Stimulated activated effector memory CD8-positive, alpha-beta T cell treated with anti-CD3 and anti-CD28 coated beads, Interleukin-12 subunit alpha, Interleukin-12 subunit beta, amount 100 ng/mL, for 72 hours (primary cell): ENCODE measurements around the gene TECPR1.

Source experiments
- ATAC-seq: fragments of 150-1000 bp; cut with Tn5 transposase; 2 replicates; pipeline ENCODE4 v1.10.0; 2021
- DNase-seq, 2 donors: peaks; one replicate each; pipeline ENCODE4 v3.0.0; 2021 to 2022; ENCODE audit warnings: low spot score in 2 of 2
- H3K27ac Mint-ChIP-seq: one replicate; pipeline ENCODE4 v1.8.0; 2022; ENCODE audit warnings: mild to moderate bottlenecking, mixed read lengths
- H3K36me3 Mint-ChIP-seq: one replicate; pipeline ENCODE4 v1.8.0; 2022; ENCODE audit warnings: mild to moderate bottlenecking, mixed read lengths
- H3K4me1 Mint-ChIP-seq: one replicate; pipeline ENCODE4 v1.8.0; 2022; ENCODE audit warnings: mixed read lengths
- H3K4me3 Mint-ChIP-seq: one replicate; pipeline ENCODE4 v1.8.0; 2022; ENCODE audit warnings: mild to moderate bottlenecking, mixed read lengths
- H3K9me3 Mint-ChIP-seq: one replicate; pipeline ENCODE4 v1.8.0; 2022; ENCODE audit warnings: mixed read lengths

Gene TECPR1

DNA sequence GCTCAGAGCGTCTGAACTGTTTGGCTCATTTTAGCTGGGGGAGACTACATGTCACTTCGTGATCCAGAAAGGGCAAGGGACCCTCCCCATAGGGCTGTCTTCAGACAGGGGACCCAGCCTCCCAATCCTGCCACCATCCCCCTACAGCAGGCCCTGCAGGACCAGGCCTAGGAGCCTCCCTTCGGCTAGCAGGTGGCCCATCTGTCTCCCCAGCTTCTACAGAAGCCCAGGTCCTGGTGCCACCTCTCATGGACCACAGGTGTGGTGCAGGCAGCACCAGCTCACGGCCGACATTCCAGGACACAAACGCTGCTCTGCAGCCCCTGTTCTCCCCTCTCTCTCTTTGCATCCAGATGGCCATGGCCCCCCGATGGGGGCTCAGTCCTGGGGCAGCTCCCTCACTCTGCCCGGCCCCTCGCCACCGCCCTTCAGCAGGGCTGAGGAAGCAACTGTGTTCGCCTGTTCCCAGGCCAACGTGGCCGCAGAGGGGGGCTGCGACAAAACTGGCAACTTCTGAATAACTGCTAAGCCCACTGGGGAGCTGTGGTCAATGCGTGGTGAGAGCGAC, 10.3 kb downstream of the TECPR1 start:
- Mint-ChIP-seq H3K9me3 (no peaks in the 10 kb centered on the region), H3K36me3 (peaks cover 54% of the 10 kb centered on the region), H3K27ac (peak overlapping the region; percentile 61), H3K4me1 (peaks cover 6% of the 10 kb centered on the region), H3K4me3 (no peak overlapping the region)
- DNase-seq (no peak), ATAC-seq (no peak)

DNA sequence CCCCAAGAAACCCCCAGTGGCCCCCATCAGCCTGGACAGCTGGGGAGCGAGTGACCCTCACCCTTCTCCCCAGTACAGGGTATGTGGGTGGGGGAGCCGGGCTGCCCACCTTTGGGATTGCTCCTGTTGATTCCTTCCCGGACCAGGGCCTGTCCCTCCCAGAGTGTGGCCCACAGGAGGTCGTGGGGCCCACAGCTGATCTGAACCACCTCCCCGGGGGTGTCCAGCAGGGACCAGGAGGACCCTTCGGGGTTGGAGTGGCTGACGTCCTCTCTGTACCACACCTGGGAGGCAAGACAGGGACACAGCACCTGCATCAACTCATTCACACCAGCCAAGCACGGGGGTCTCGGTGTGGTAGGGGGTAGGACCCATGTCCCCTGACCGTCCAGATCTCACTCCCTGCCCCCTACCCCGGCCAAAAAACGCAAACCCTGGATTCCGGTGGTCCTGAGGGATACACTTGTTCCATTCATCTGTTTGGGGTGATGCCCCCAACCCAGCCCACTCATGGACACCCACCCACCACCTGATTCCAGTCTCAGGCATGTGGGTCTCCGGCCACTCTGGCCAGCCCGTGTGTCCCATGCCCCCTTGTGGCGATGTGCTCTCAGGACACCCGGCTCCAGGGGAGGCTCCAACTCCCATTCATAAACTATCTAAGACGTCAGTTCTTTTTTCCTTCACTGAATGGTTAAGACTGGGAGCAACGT, 10.9 kb downstream of the TECPR1 start:
- Mint-ChIP-seq H3K27ac (peak overlapping the region; percentile 61), H3K9me3 (no peaks in the 10 kb centered on the region), H3K36me3 (peaks cover 54% of the 10 kb centered on the region), H3K4me3 (no peak overlapping the region), H3K4me1 (peaks cover 6% of the 10 kb centered on the region)
- DNase-seq, result no peak
- no peak for ATAC-seq

DNA sequence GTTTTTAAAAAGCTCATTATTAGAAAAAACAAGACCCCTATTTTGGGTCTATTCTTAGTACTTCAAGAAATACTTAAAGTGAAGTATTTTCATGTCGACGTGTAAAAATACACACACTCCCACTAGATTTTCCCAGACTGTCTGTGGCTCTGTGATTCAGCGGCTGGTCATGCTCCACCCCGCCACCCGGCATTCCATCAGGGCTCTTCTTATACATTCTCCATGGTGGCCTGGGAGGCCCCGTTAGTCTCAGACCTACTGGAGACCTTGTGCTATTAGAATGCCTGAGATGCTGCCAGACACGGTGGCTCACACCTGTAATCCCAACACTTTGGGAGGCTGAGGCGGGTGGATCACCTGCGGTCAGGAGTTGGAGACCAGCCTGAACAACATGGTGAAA, 13.1 kb downstream of the TECPR1 start:
- Mint-ChIP-seq H3K4me1 (no peaks in the 10 kb centered on the region), H3K4me3 (no peak overlapping the region), H3K9me3 (no peaks in the 10 kb centered on the region), H3K36me3 (peaks cover 54% of the 10 kb centered on the region), H3K27ac (no peak overlapping the region)
- no peak for ATAC-seq
- no peak for DNase-seq

DNA sequence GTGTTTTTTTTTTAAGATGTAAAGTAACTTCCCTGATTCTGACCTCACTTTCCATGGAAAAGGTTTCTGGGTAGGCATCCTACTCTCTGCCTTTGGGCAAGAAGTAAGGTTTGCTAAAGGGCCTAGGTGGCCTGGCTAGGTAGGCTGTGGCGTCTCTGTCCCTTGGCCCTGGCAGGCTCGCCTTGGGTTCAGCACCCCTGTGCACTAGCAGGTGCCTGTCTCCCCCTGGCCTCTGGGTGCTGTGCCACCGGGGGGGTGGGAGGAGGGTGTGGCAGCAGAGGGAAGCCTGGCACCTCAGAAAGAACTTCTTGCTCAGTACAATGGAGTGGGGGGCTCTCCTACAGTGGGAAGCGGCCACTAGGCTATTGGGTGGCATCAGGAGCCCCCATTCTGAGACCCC, 14.0 kb downstream of the TECPR1 start:
- no peak for ATAC-seq
- Mint-ChIP-seq H3K36me3 (peaks cover 54% of the 10 kb centered on the region), H3K27ac (no peak overlapping the region), H3K4me3 (no peak overlapping the region), H3K9me3 (no peaks in the 10 kb centered on the region), H3K4me1 (no peaks in the 10 kb centered on the region)
- no peak for DNase-seq

DNA sequence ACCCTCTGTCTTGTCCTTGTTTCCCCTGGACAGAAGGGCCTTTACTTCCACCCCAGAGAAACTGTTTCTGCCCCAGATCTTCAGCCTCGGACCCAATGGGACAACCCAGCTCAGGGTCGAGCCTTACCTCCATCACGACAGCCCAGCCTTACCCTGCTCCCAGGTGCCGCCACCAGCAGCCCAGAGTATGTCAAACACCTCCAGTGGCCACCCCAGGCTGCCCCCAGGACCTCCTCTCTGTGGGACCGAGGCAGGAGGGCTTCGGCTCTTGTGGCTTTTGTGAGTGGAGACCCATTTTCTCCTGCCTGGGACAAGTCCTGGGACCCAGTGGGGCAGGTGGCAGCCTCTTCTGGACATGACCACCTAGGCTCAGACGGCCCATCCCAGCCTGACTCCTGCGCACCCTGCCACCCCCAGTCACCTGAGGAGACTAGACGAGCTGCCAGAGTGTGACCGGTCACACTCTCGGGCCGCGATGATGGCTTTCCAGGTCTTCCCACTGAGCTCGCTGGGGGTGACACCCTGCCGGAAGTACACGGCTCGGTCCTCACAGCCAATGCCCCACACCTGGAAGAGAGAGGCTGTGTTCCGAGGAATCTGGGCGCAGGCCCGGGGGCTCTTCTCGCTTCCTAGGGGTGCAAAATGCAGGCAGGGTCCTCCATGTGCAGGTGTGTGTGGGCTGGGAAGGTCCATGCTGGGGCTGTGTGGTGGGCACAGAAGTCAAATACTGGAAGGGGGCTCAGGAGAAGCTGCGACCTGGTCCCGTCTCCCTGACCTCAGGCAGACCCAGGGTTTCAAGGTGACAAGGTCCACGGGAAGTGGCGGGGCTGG, 15.5 kb downstream of the TECPR1 start:
- Mint-ChIP-seq H3K36me3 (peaks cover 52% of the 10 kb centered on the region), H3K9me3 (no peaks in the 10 kb centered on the region), H3K27ac (no peak overlapping the region), H3K4me3 (no peak overlapping the region), H3K4me1 (no peaks in the 10 kb centered on the region)
- ATAC-seq (no peak), DNase-seq (no peak)

DNA sequence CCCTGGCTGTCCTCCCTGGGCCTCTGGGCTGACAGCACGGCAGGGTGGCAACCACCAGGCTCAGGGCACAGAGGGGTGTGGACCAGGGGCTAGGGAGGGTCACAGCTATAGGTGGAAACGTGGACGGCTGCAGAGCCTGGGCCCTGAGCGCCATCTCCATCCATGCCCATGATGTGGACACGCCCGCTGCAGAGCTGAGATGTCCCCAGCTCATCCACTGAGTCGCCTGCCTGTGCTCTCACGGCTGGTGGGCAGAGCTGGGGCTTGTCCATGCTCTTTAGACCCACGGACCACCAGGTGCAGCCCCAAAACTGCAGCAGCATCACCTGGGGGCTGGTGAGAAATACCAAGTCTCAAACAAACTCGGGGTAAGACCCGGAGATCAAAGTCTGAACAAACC, 16.1 kb downstream of the TECPR1 start:
- Mint-ChIP-seq H3K4me1 (no peaks in the 10 kb centered on the region), H3K36me3 (peaks cover 45% of the 10 kb centered on the region), H3K27ac (no peak overlapping the region), H3K4me3 (no peak overlapping the region), H3K9me3 (no peaks in the 10 kb centered on the region)
- DNase-seq (no peak), ATAC-seq (no peak)

DNA sequence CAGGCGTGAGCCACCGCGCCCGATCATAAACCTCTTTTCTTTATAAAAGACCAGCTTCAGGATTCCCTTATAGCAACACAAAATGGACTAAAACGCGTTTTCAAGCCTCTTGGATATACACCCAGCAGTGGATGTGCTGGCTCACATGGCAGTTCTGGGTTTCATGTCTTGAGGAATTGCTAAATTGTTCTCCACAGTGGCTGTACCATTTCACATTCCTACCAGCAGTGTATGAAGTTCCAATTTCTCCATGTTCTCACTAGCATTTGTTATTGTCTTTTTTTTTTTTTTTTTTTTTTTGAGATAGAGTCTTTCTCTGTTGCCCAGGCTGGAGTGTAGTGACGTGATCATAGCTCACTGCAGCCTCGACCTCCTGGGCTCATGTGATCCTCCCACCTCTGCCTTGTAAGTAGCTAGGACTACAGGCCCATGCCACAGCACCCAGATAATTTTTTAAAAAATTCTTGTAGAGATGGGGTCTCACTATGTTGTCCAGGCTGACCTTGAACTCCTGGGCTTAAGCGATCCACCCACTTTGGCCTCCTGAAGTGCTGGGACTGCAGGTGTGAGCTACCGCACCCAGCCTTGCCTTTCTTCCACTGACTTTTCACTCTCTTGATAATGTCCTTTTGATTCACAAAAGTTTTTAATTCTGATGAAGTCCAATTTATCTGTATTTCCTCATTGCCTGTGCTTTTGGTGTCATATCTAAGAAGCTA, 17.4 kb downstream of the TECPR1 start:
- H3K9me3 Mint-ChIP-seq, result no peaks in the 10 kb centered on the region
- peaks cover 38% of the 10 kb centered on the region for H3K36me3 Mint-ChIP-seq
- no peak for ATAC-seq
- no peak for DNase-seq
- no peak overlapping the region for H3K27ac Mint-ChIP-seq
- no peaks in the 10 kb centered on the region for H3K4me1 Mint-ChIP-seq
- no peak overlapping the region for H3K4me3 Mint-ChIP-seq

DNA sequence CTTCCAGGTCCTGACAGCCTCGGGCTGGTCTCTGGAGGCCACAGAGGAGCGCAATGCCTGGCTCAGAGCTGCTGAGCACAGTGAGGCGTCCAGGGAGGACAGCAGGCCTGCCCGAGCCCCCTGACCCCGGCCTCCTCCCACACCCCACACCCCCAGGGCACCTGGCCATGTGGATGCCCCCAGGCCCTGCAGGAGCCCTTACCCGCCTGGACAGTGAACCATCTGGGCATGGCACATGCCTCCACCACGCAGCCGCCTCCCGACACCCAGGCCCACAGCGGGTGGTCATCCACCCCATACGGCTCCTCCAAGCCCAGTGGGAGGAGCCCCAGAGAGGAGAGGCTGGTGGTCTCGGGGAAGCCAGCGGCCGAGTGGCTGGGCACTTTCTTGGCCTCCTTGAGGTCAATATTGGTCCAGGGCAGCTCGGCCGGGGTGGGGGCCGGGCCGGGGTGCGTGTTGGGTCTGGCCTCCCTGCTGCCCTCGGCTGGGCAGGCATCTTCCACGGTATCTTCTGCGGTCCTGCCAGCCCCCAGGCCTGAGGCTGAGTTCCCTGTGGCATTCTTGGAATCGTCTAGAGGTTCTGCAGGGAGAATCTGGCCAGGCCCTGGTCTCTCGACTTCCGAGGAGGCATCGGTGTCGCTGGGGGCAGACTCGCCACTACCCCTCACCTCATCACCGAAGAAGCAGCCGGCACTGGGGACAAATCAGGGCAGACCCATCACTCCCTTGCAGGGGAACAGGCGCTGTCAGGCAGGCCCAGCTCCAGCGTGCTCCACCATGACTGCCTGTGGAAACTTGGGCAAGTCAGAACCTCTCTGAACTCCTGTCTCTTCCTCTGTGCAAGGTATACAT, 18.6 kb downstream of the TECPR1 start:
- Mint-ChIP-seq H3K36me3 (peaks cover 29% of the 10 kb centered on the region), H3K4me1 (no peaks in the 10 kb centered on the region), H3K4me3 (no peak overlapping the region), H3K27ac (no peak overlapping the region), H3K9me3 (no peaks in the 10 kb centered on the region)
- DNase-seq (no peak), ATAC-seq (no peak)

DNA sequence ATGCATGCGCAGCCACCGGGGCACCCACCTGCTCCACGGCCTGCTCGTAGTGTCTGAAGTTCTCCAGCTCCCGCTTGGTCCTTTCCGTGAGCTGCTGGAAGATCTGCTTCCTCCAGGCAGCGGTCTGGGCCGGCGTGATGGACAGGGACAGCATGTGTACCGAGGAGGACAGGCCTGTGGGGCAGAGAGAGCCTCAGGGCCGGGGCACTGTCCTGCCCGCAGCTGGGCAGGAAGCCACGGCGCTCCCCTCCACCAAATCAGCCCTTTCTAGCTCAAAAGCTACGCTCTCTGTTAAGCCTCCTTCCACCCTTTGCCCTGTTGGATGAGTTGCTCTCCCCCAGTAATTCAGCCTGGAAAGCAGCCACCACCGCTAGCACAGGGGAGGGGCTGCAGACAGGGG, 19.2 kb downstream of the TECPR1 start:
- Mint-ChIP-seq H3K4me3 (no peak overlapping the region), H3K27ac (no peak overlapping the region), H3K9me3 (no peaks in the 10 kb centered on the region), H3K4me1 (no peaks in the 10 kb centered on the region), H3K36me3 (peaks cover 25% of the 10 kb centered on the region)
- ATAC-seq (no peak), DNase-seq (no peak)

DNA sequence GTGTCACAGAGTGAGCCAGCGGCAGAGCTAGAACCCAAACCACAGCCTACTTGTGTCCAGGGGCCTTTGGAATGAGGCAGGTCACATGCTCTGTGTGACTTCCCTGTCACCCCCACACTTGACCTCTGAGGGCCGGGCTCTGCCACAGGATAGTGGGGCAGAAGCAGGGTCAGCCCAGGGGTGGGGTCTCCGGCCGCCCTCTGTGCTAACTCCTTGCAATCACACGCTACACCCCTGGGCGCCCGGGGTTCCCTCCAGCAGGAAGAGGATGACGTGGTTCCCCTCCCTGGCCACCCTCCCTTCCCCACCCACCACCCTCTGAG, 19.8 kb downstream of the TECPR1 start:
- no peak overlapping the region for H3K27ac Mint-ChIP-seq
- H3K9me3 Mint-ChIP-seq, result no peaks in the 10 kb centered on the region
- H3K4me1 Mint-ChIP-seq, result no peaks in the 10 kb centered on the region
- H3K36me3 Mint-ChIP-seq, result peaks cover 23% of the 10 kb centered on the region
- ATAC-seq (no peak), DNase-seq (no peak)
- H3K4me3 Mint-ChIP-seq, result no peak overlapping the region

DNA sequence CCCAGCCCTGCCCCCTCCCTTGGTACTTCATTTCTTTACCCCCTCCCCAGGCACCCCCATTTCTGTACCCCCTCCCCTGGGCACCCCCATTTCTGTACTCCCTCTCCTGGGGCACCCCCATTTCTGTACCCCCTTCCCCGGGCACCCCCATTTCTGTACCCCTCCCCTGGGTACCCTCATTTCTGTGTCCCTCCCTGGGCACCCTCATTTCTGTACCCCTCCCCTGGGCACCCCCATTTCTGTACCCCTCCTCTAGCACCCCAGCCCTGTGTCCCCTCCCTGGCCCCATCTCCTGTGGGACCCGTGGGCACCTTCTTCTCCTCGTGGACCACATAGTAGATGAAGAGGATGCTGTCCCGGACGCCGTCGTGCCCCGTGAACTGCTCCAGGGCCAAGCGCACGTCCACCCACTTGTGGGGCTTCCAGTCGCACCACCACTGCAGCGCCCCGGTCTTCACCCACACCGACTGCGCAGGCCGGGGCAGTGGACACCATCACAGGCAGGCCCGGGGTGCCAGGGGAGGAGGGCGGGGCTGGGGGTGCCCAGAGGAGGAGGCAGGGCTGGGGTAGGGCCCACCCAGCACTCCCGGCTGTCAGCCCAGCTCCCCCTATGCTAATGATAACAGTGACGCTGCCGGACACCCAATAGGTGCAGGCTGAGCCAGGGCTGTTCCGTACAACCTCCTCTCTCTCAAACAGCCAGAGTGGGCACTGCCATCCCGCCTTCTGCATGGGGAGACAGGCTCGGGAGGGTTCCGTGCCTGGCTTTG, 20.4 kb downstream of the TECPR1 start:
- Mint-ChIP-seq H3K27ac (no peak overlapping the region), H3K9me3 (no peaks in the 10 kb centered on the region), H3K4me3 (no peak overlapping the region), H3K36me3 (peaks cover 23% of the 10 kb centered on the region), H3K4me1 (no peaks in the 10 kb centered on the region)
- ATAC-seq (no peak), DNase-seq (no peak)

DNA sequence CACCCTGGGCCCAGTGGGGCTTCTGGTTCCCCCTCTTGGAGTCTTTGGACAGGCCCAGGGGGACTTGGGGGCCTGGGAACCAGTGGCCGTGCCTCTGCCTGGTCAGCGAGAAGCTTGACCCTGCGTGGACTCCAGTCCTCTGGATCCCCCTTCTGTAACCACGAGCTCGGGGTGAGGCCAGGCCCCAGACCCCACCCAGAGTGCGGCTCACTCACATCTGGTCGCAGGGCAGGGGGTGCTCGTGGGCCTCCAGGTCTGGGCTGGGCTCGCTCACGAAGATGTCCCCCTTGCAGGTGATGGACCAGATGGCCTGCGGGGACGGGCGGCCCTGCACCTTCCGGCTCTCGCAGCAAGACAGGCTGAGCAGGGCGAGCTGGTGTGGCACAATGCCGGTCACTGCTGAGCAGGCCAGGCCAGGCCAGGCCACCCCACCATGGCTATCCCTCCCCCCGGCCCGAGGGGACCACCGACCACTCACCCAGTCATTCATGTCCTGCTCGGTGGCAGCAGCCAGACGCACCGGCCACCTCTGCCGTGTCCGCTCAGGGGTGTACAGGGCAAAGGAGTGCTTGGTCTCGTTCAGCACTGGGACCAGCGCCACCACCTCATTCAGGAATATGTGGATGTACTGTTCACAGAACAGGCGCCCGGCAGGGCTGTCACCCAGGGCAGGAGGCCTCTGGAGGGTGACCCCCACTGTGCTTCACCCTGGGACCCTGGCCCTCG, 21.1 kb downstream of the TECPR1 start:
- DNase-seq, result no peak
- H3K36me3 Mint-ChIP-seq, result peaks cover 30% of the 10 kb centered on the region
- no peaks in the 10 kb centered on the region for H3K4me1 Mint-ChIP-seq
- H3K4me3 Mint-ChIP-seq, result no peak overlapping the region
- H3K9me3 Mint-ChIP-seq, result no peaks in the 10 kb centered on the region
- H3K27ac Mint-ChIP-seq, result no peak overlapping the region
- no peak for ATAC-seq

DNA sequence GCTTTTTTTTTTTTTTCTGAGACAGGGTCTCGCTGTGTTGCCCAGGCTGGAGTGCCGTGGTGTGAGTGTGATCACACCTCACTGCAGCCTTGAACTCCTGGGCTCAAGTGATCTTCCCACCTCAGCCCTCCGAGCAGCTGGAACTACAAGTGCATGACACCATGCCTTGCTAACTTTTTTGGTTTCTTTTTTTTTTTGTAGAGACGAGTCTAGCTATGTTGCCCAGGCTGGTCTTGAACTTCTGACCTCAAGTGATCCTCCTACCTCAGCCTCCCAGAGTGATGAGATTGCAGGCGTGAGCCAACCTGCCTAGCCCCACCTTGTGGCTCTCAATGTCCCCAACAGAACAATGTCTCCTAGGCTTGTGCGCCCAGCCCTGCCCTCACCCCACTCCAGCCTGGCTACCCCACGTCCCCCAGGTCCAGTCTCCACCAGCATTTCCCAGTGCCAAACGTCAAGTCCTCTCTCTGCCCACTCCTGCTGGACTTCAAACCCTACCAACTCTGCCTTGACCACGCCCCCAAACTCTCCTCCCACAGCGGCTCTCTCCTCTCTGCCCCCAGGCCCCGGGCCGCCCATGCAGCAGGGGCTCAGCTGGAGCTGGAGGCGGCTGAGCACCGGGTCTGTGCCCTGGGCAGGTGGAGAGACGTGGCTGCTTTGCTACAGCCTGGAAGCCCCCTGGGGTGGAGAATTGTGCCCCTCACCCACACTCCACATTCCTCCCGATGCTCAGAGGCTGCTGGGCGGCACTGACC, 21.9 kb downstream of the TECPR1 start:
- peak overlapping the region; percentile 65 for H3K27ac Mint-ChIP-seq
- no peak overlapping the region for H3K4me3 Mint-ChIP-seq
- peaks cover 30% of the 10 kb centered on the region for H3K36me3 Mint-ChIP-seq
- H3K9me3 Mint-ChIP-seq, result no peaks in the 10 kb centered on the region
- DNase-seq, result no peak
- no peaks in the 10 kb centered on the region for H3K4me1 Mint-ChIP-seq
- no peak for ATAC-seq
